ENCODE results near the gene POM121.
"Not testable (repeated sequence)": the region's sequence is repeated elsewhere in the genome, so short reads cannot be mapped to it uniquely, and the experiment has no call there.

Gene POM121

GRCh38 chr7:72949686-72950085 lies 24.8 kb downstream of the POM121 start:
- DNase-seq = not testable (repeated sequence)

GRCh38 chr7:72950432-72950831 lies 25.5 kb downstream of the POM121 start:
- not testable (repeated sequence) for DNase-seq

GRCh38 chr7:72953901-72954562 lies 29.1 kb downstream of the POM121 start:
- DNase-seq = not testable (repeated sequence)

GRCh38 chr7:72954563-72955198 lies 29.8 kb downstream of the POM121 start:
- not testable (repeated sequence) for DNase-seq

GRCh38 chr7:72960029-72960428 lies 35.1 kb downstream of the POM121 start:
- DNase-seq = not testable (repeated sequence)

GRCh38 chr7:72960626-72961345 lies 35.9 kb downstream of the POM121 start:
- DNase-seq = not testable (repeated sequence)

GRCh38 chr7:72961346-72961650 lies 36.4 kb downstream of the POM121 start:
- not testable (repeated sequence) for DNase-seq

GRCh38 chr7:72963056-72963455 lies 38.2 kb downstream of the POM121 start:
- not testable (repeated sequence) for DNase-seq

- DNase-seq = not testable (repeated sequence)
Measured at GRCh38 chr7:72965186-72965975, 40.5 kb downstream of the POM121 start.

GRCh38 chr7:72966892-72967291 lies 42.0 kb downstream of the POM121 start:
- DNase-seq = not testable (repeated sequence)

GRCh38 chr7:72968980-72969516 lies 44.2 kb downstream of the POM121 start, which contains the start of gene TRIM74:
Gene TRIM74 (minus strand): TSS chr7:72969466. CDS start chr7:72966157, 3,309 bp downstream.
- DNase-seq = not testable (repeated sequence)

GRCh38 chr7:72969688-72970087 lies 44.8 kb downstream of the POM121 start:
- not testable (repeated sequence) for DNase-seq

GRCh38 chr7:72971505-72971904 lies 46.6 kb downstream of the POM121 start:
- not testable (repeated sequence) for DNase-seq

GRCh38 chr7:72974781-72975180 lies 49.9 kb downstream of the POM121 start:
- not testable (repeated sequence) for DNase-seq

GRCh38 chr7:72975656-72976286 lies 50.9 kb downstream of the POM121 start:
- not testable (repeated sequence) for DNase-seq

- DNase-seq = not testable (repeated sequence)
Measured at GRCh38 chr7:72976434-72976833, 51.5 kb downstream of the POM121 start.

- not testable (repeated sequence) for DNase-seq
Measured at GRCh38 chr7:72980382-72980781, 55.5 kb downstream of the POM121 start.

- DNase-seq = not testable (repeated sequence)
Measured at GRCh38 chr7:72982084-72982483, 57.2 kb downstream of the POM121 start.

GRCh38 chr7:72990146-72990913 lies 65.4 kb downstream of the POM121 start:
- not testable (repeated sequence) for DNase-seq

GRCh38 chr7:72995484-72995883 lies 70.6 kb downstream of the POM121 start:
- not testable (repeated sequence) for DNase-seq

GRCh38 chr7:72997447-72997846 lies 72.6 kb downstream of the POM121 start:
- DNase-seq = not testable (repeated sequence)

Data from inflammatory macrophage treated with lipopolysaccharide for 1 hour (primary cell).